Activated T-helper 9 cell treated with anti-CD3 and anti-CD28 coated beads, Interleukin-2, amount 50 U/mL, for 16 hours (primary cell): Measurements from ENCODE around the gene LPAR1.
"Not testable (repeated sequence)": the region's sequence is repeated elsewhere in the genome, so short reads cannot be mapped to it uniquely, and the experiment has no call there.

Experiments
- DNase-seq: peaks from one replicate; pipeline ENCODE4 v3.0.0-alpha.2; 2020; ENCODE audit warnings: low read depth

LPAR1 gene

GRCh38 chr9:110872920-110873319 is 165.3 kb downstream of the LPAR1 start:
- no peak for DNase-seq

GRCh38 chr9:110871736-110872135 is 166.5 kb downstream of the LPAR1 start:
- no peak for DNase-seq

- DNase-seq, result no peak
These were observed 168.3 kb downstream of the LPAR1 start for GRCh38 chr9:110869931-110870330.

GRCh38 chr9:110864011-110864410 is 174.3 kb downstream of the LPAR1 start:
- no peak for DNase-seq

GRCh38 chr9:110861370-110862110 is 176.7 kb downstream of the LPAR1 start:
- DNase-seq, result not testable (repeated sequence)

GRCh38 chr9:110856772-110857171 is 181.5 kb downstream of the LPAR1 start:
- DNase-seq, result no peak

GRCh38 chr9:110850401-110851135 is 187.7 kb downstream of the LPAR1 start:
- no peak for DNase-seq

- DNase-seq, result no peak
These were observed 190.6 kb downstream of the LPAR1 start for GRCh38 chr9:110847671-110848070.

- no peak for DNase-seq
These were observed 192.1 kb downstream of the LPAR1 start for GRCh38 chr9:110846215-110846614.

- no peak for DNase-seq
These were observed 194.1 kb downstream of the LPAR1 start for GRCh38 chr9:110844121-110844520.

- no peak for DNase-seq
These were observed 195.3 kb downstream of the LPAR1 start for GRCh38 chr9:110842986-110843385.

GRCh38 chr9:110842169-110842568 is 196.1 kb downstream of the LPAR1 start:
- DNase-seq, result no peak

- no peak for DNase-seq
These were observed 200.8 kb downstream of the LPAR1 start for GRCh38 chr9:110837401-110838005.

- no peak for DNase-seq
These were observed 202.4 kb downstream of the LPAR1 start for GRCh38 chr9:110835859-110836271.

GRCh38 chr9:110835404-110835803 is 202.9 kb downstream of the LPAR1 start:
- DNase-seq, result no peak

- DNase-seq, result no peak
These were observed 205.3 kb downstream of the LPAR1 start for GRCh38 chr9:110832926-110833325.

- DNase-seq, result no peak
These were observed 207.8 kb downstream of the LPAR1 start for GRCh38 chr9:110830495-110830894.

GRCh38 chr9:110828264-110828663 is 210.0 kb downstream of the LPAR1 start:
- DNase-seq, result no peak

GRCh38 chr9:110826400-110826799 is 211.9 kb downstream of the LPAR1 start:
- not testable (repeated sequence) for DNase-seq

GRCh38 chr9:110825950-110826349 is 212.3 kb downstream of the LPAR1 start:
- DNase-seq, result no peak

- DNase-seq, result not testable (repeated sequence)
These were observed 213.1 kb downstream of the LPAR1 start for GRCh38 chr9:110825129-110825528.
